Thoracic aorta (tissue), 2 donors: ENCODE data around the gene RAP1A. TPM values are rescaled to one million over a fixed set of nuclear protein-coding genes. Genes with fewer than 3 reads are reported as not detected.

Experiments
- ATAC-seq: fragments of 150-250 bp; one replicate; pipeline ENCODE4 v1.8.0; 2017; ENCODE audit warnings: low read depth; ENCODE audit not compliant: insufficient number of reproducible peaks, low FRiP score
- DNase-seq: peaks from one replicate; pipeline ENCODE4 v3.0.0-alpha.2; 2020; ENCODE audit warnings: low spot score
- H3K27ac ChIP-seq, 2 donors: fragments of 200-600 bp; sonication (generic); 1 replicate in 1 of 2; 2 replicates in 1 of 2; pipeline ENCODE4 v1.5.1; 2016; ENCODE audit warnings: mild to moderate bottlenecking in 2 of 2, moderate library complexity in 2 of 2
- H3K27me3 ChIP-seq: fragments of 200-600 bp; sonication (generic); replicated peaks from 2 replicates; pipeline ENCODE4 v1.6.0; 2016; ENCODE audit warnings: mild to moderate bottlenecking; ENCODE audit not compliant: insufficient read depth
- H3K36me3 ChIP-seq: fragments of 200-600 bp; sonication (generic); one replicate; pipeline ENCODE4 v1.5.1; 2016
- H3K4me1 ChIP-seq, 2 donors: fragments of 200-600 bp; sonication (generic); 1 replicate in 1 of 2; 2 replicates in 1 of 2; pipeline versions ENCODE4 v1.5.1 to v1.6.0; 2016; ENCODE audit warnings: low read depth in 2 of 2, mild to moderate bottlenecking in 1 of 2; ENCODE audit not compliant: control insufficient read depth in 1 of 2
- H3K4me3 ChIP-seq: fragments of 200-600 bp; sonication (generic); 2 replicates; pipeline ENCODE4 v1.5.1; 2016; ENCODE audit warnings: mild to moderate bottlenecking
- H3K9me3 ChIP-seq: fragments of 200-600 bp; sonication (generic); 2 replicates; pipeline ENCODE4 v1.5.1; 2016
- total RNA-seq, 2 donors: library from RNA; depleted of rRNA; stranded (reverse); fragments of >200 nt; gene quantifications; one replicate each; pipeline versions ENCODE4 v1.1.0 to v1.2.3, GENCODE V29; 2016
- TF ChIP-seq, protein P1 (sequence below): fragments of 200-600 bp; sonication (generic); IDR thresholded peaks from one replicate; pipeline ENCODE4 v1.5.1; 2019; ENCODE audit warnings: antibody characterized with exemption

Gene RAP1A
- total RNA-seq, 2 donors from 2014 or later = 67.4 to 75.0 TPM

DNA sequence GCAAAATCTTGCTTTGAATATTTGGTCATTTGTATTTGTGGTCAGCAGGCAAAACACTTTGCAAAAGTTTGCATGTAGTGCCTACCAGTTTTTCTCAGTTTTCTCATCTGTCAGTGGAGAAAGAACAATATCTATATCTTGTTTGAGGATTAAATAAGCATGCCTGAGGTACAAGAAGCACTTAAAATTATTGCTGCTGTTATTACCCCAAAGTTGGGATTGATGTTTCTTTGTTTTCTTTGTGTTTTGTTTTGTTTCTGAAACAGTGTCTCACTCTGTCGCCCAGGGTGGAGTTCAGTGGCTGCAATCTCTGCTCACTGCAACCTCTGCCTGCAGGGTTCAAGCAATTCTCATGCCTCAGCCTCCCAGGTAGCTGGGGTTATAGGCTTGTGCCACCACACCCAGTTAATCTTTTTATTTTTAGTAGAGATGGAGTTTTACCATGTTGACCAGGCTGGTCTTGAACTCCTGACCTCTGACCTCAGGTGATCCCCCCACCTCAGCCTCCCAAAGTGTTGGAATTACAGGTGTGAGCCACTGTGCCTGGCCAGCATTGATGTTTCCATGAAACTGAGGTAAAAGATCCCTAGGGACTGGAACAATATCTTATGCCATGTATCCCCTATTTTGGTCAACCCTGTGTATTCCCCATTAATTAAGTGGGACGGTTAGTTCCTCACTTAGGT, 15.9 kb downstream of the RAP1A start:
- Histone ChIP-seq H3K36me3 (no peaks in the 10 kb centered on the region), H3K27ac (no peak overlapping the region), H3K27me3 (no peaks in the 10 kb centered on the region), H3K4me1 (peaks cover 53 to 61% of the 10 kb centered on the region in 2 donors), H3K9me3 (no peaks in the 10 kb centered on the region), H3K4me3 (no peak overlapping the region)
- TF ChIP-seq, protein P1, sequence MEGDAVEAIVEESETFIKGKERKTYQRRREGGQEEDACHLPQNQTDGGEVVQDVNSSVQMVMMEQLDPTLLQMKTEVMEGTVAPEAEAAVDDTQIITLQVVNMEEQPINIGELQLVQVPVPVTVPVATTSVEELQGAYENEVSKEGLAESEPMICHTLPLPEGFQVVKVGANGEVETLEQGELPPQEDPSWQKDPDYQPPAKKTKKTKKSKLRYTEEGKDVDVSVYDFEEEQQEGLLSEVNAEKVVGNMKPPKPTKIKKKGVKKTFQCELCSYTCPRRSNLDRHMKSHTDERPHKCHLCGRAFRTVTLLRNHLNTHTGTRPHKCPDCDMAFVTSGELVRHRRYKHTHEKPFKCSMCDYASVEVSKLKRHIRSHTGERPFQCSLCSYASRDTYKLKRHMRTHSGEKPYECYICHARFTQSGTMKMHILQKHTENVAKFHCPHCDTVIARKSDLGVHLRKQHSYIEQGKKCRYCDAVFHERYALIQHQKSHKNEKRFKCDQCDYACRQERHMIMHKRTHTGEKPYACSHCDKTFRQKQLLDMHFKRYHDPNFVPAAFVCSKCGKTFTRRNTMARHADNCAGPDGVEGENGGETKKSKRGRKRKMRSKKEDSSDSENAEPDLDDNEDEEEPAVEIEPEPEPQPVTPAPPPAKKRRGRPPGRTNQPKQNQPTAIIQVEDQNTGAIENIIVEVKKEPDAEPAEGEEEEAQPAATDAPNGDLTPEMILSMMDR = no peak
- DNase-seq = no peak
- no peak for ATAC-seq

GRCh38 chr1:111638320-111638719, 18.7 kb downstream of the RAP1A start:
- Histone ChIP-seq H3K27me3 (no peaks in the 10 kb centered on the region), H3K4me1 (peaks cover 38 to 41% of the 10 kb centered on the region in 2 donors), H3K27ac (no peak overlapping the region), H3K36me3 (no peaks in the 10 kb centered on the region), H3K9me3 (no peaks in the 10 kb centered on the region), H3K4me3 (no peak overlapping the region)
- TF ChIP-seq, protein P1 = no peak
- DNase-seq = no peak
- no peak for ATAC-seq

DNA sequence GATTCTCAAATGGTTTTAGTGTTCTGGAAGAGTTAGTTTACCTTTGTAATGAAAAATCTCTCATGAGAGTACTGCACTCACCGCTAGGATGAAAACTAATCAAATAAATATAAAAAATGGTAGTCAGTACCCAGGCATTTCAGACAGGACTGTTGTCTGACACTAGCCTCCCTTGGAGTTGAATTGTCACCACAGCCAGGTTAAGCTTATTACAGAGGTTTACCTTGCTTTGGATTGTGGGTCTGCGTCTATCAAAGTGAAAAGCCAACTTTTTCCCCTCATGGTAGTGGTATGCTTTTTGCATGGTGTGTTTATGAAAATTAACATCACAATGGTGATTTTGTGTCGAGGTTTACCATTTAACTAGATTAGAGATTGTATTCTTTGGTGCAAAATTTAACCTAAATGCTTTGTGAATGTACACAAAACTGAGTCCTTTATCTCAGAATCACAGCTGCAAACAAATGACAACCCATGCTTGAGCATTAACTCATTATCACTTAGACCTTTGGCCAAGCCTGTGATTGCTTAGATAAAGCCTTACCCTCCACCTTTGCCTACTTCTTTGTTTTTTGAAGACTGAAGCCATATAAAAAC, 20.1 kb downstream of the RAP1A start:
- TF ChIP-seq, protein P1 = no peak
- peaks cover 41 to 42% of the 10 kb centered on the region in 2 donors for H3K4me1 ChIP-seq
- ATAC-seq (no peak), DNase-seq (no peak)
- H3K9me3 ChIP-seq = no peaks in the 10 kb centered on the region
- H3K27ac ChIP-seq = no peak overlapping the region
- H3K27me3 ChIP-seq = no peaks in the 10 kb centered on the region
- H3K4me3 ChIP-seq = no peak overlapping the region
- no peaks in the 10 kb centered on the region for H3K36me3 ChIP-seq

DNA sequence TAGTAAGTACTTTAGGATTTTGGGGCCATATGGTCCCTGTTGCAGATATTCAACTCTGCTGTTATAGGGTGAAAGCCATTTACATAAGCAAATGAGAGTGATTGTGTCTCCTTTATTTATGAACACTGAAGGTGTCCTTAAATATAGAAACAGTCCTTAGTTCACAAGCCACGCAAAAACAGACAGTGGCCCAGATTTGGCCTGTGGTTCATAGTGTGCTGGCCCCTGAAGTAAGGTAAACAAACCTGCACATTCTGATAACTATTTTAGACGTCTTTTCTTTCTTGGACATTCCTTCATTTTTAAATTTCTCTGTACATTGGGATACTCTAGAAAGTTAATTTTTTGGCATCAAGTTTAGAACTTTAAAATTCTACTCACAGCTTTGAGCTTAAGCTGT, 23.5 kb downstream of the RAP1A start:
- Histone ChIP-seq H3K4me3 (no peak overlapping the region), H3K4me1 (peaks cover 31 to 40% of the 10 kb centered on the region in 2 donors), H3K27ac (no peak overlapping the region), H3K9me3 (no peaks in the 10 kb centered on the region), H3K27me3 (no peaks in the 10 kb centered on the region), H3K36me3 (no peaks in the 10 kb centered on the region)
- TF ChIP-seq, protein P1 = no peak
- ATAC-seq (no peak), DNase-seq (no peak)

- TF ChIP-seq, protein P1 = no peak
- Histone ChIP-seq H3K27ac (no peak overlapping the region), H3K4me3 (no peak overlapping the region), H3K27me3 (no peaks in the 10 kb centered on the region), H3K9me3 (no peaks in the 10 kb centered on the region), H3K4me1 (peaks cover 26 to 38% of the 10 kb centered on the region in 2 donors), H3K36me3 (no peaks in the 10 kb centered on the region)
- DNase-seq (no peak), ATAC-seq (no peak)
Observed at GRCh38 chr1:111643696-111644095, 24.1 kb downstream of the RAP1A start.
